ENCODE results near the gene SUMO2. TPM values are rescaled to one million over a fixed set of nuclear protein-coding genes. Genes with fewer than 3 reads are reported as not detected.

SUMO2 gene
- total RNA-seq, 1 donor from 2014 or later = 625 TPM

- peaks cover 5% of the 10 kb centered on the region for H3K9me3 Mint-ChIP-seq (ENCODE audit: unreplicated experiment)
- H3K36me3 Mint-ChIP-seq (ENCODE audit: unreplicated experiment) = no peaks in the 10 kb centered on the region
- TF ChIP-seq CTCF (IDR thresholded peaks at IDR 0.05; ENCODE audit: partially characterized antibody, unreplicated experiment) = no peak
Measured at GRCh38 chr17:75205037-75205792, 22.5 kb upstream of the SUMO2 start, which contains the start of gene NUP85. Gene NUP85, plus strand, starts transcription at chr17:75205679. Its CDS starts 83 bp downstream, at chr17:75205762.

GRCh38 chr17:75199886-75200618, 17.3 kb upstream of the SUMO2 start:
- Mint-ChIP-seq H3K4me3 (ENCODE audit: unreplicated experiment) (no peak overlapping the region), H3K9me3 (ENCODE audit: unreplicated experiment) (no peaks in the 10 kb centered on the region), H3K36me3 (ENCODE audit: unreplicated experiment) (no peaks in the 10 kb centered on the region), H3K4me1 (ENCODE audit: low read depth, unreplicated experiment) (no peaks in the 10 kb centered on the region), H3K27ac (ENCODE audit: unreplicated experiment) (no peak overlapping the region), H3K27me3 (ENCODE audit: unreplicated experiment) (no peaks in the 10 kb centered on the region)
- no peak for TF ChIP-seq CTCF (IDR thresholded peaks at IDR 0.05; ENCODE audit: partially characterized antibody, unreplicated experiment)
- DNase-seq = no peak

More at GRCh38 chr17:75205037-75205792, 22.5 kb upstream of the SUMO2 start, which contains the start of gene NUP85:
- Mint-ChIP-seq H3K4me1 (ENCODE audit: low read depth, unreplicated experiment) (peaks cover 2% of the 10 kb centered on the region), H3K4me3 (ENCODE audit: unreplicated experiment) (peak within 1 kb of the TSS; percentile 94), H3K27ac (ENCODE audit: unreplicated experiment) (peak within 1 kb of the TSS; percentile 100), H3K27me3 (ENCODE audit: unreplicated experiment) (peaks cover 2% of the 10 kb centered on the region)
- peak; percentile 97 for DNase-seq

GRCh38 chr17:75194879-75195278, 12.1 kb upstream of the SUMO2 start:
- DNase-seq = no peak
- H3K9me3 Mint-ChIP-seq (ENCODE audit: unreplicated experiment) = no peaks in the 10 kb centered on the region
- no peak for TF ChIP-seq CTCF (IDR thresholded peaks at IDR 0.05; ENCODE audit: partially characterized antibody, unreplicated experiment)
- H3K27ac Mint-ChIP-seq (ENCODE audit: unreplicated experiment) = no peak overlapping the region
- no peaks in the 10 kb centered on the region for H3K27me3 Mint-ChIP-seq (ENCODE audit: unreplicated experiment)
- H3K4me3 Mint-ChIP-seq (ENCODE audit: unreplicated experiment) = no peak overlapping the region
- H3K36me3 Mint-ChIP-seq (ENCODE audit: unreplicated experiment) = no peaks in the 10 kb centered on the region
- no peaks in the 10 kb centered on the region for H3K4me1 Mint-ChIP-seq (ENCODE audit: low read depth, unreplicated experiment)

- Mint-ChIP-seq H3K36me3 (ENCODE audit: unreplicated experiment) (no peaks in the 10 kb centered on the region), H3K9me3 (ENCODE audit: unreplicated experiment) (no peaks in the 10 kb centered on the region), H3K4me3 (ENCODE audit: unreplicated experiment) (peak overlapping the region; percentile 15), H3K27me3 (ENCODE audit: unreplicated experiment) (no peaks in the 10 kb centered on the region), H3K27ac (ENCODE audit: unreplicated experiment) (no peak overlapping the region), H3K4me1 (ENCODE audit: low read depth, unreplicated experiment) (no peaks in the 10 kb centered on the region)
- DNase-seq = no peak
- TF ChIP-seq CTCF (IDR thresholded peaks at IDR 0.05; ENCODE audit: partially characterized antibody, unreplicated experiment) = no peak
Measured at GRCh38 chr17:75191584-75191983, 8.8 kb upstream of the SUMO2 start.

GRCh38 chr17:75188614-75189013, 5.9 kb upstream of the SUMO2 start:
- Mint-ChIP-seq H3K4me3 (ENCODE audit: unreplicated experiment) (no peak overlapping the region), H3K9me3 (ENCODE audit: unreplicated experiment) (peaks cover 6% of the 10 kb centered on the region), H3K36me3 (ENCODE audit: unreplicated experiment) (no peaks in the 10 kb centered on the region), H3K4me1 (ENCODE audit: low read depth, unreplicated experiment) (peaks cover 6% of the 10 kb centered on the region), H3K27ac (ENCODE audit: unreplicated experiment) (no peak overlapping the region), H3K27me3 (ENCODE audit: unreplicated experiment) (peaks cover 7% of the 10 kb centered on the region)
- DNase-seq = no peak
- TF ChIP-seq CTCF (IDR thresholded peaks at IDR 0.05; ENCODE audit: partially characterized antibody, unreplicated experiment) = no peak
